Ramos (cell line): ENCODE results near the gene MGAT4A.

Experiments
- in situ Hi-C: fragments of 300-500 bp; cut with MboI; formaldehyde crosslinking; loops from one replicate; pipeline ENCODE4 v1.14.3; 2022; ENCODE audit warnings: low sequenced_read_pairs; ENCODE audit not compliant: unreplicated experiment

MGAT4A gene

GRCh38 chr2:98731041-98731893, at the start of gene MGAT4A:
MGAT4A (minus strand) TSS chr2:98731132; CDS start chr2:98726332, 4,800 bp downstream.
- in situ Hi-C loops: no loop called here

DNA sequence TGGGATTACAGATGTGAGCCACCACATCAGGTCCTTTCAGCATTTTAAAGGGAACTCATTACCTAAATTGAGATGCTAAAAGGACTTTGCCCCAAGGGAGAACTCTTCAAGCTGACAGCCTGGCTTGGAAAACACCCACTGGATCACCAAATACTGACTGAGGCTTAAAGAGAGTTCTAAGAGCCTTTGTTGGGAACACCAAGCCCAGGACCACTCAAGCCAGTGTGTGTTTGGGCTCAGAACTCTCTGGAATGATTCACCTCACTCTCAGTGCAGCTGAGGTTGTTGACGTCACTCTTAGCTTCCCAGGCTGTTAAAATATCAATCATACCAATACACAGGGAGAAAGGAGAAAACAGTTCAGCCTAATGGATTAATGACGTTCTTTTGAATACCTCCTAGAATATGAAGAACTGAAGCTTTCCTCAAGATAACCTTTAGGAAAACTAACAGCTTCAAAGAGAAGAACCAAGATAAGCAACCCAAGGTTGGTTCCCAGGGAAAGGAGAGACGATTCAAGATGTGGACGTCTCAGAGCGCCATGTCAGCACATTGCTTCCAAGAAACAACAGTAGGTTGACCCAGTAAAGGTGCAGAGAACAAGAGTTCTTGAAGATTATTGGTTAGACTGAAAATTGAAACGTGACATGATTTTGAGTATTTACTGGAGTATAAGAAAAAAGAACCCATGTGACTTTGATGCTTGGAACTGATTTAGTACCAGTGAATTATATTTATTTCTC, 48.0 kb upstream of the MGAT4A start:
- in situ Hi-C loops: no loop called here

DNA sequence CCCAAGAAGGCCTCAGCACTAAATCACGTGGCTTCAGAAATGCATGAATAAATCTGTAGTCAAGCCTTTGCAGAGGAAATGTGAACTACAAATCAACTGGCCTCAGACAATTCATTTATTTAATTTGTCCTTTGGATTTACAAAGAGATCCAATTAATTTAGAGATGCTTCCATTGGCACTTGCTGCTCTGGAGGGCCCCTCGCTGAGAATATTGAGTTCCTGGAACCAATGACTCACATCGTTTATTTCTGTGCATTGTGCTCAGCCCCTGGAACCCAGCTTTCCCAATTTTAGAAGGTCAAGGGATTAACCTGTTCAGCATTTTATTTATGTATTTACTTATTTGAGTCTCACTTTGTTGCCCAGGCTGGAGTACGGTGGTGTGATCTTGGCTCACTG, 47.2 kb upstream of the MGAT4A start:
- in situ Hi-C loops: no loop called here

DNA sequence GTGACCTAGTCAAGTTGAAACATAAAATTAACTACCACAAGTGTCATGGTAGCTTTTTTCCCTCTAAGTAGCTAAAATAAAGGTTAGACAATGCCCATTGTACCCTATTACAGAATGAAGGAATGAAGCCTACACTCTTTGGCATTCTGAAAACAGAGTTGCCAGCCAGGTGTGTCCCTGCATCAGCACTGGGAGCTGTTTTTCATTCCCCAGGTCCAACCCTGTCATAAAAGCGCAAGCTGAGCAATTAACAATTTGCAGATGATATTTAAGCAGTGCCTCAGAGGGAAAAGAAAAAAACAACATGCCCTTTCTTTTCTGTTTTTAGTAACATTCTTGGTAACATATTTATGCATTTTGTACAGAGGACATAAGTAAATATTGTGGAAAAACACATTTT, 46.8 kb upstream of the MGAT4A start:
- in situ Hi-C loops: no loop called here

DNA sequence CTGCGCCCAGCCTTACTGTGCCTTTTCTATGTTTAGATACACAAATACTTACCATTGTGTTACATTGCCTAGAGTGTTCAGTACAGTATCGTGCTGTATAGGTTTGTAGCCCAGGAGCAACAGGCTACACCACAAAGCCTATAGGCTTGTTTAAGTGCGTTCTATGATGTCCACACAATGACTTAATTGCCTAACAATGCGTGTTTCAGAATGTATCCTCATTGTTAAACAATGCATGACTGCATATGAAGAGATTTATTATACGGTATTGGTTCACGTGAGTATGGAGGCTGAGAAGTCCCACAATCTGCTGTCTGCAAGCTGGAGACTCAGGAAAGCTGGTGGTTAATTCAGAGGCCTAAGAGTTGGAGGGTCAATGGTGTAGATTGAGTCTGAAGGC, 46.1 kb upstream of the MGAT4A start:
- in situ Hi-C loops: no loop called here

DNA sequence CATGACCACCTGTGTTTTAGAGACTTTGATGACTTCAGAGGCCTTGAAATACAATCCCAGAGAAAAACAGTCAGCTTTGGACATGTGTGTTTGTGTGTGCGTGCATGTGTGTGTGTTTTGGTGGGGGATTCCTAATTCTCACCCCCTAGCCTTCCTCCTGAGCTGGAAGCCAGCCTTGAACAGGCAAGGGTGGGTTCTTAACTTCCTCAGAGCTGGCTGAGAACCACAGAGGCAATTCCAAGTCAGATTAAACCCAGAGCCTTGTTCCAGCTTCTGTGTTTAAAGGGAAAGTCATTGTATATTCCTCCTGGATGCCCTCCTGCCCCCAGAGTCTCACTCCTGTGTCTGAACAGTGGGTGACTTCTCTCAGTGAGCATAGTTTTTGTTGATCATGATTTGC, 45.2 kb upstream of the MGAT4A start:
- in situ Hi-C loops: no loop called here

GRCh38 chr2:98775146-98775986, 44.4 kb upstream of the MGAT4A start:
- in situ Hi-C loops: no loop called here

DNA sequence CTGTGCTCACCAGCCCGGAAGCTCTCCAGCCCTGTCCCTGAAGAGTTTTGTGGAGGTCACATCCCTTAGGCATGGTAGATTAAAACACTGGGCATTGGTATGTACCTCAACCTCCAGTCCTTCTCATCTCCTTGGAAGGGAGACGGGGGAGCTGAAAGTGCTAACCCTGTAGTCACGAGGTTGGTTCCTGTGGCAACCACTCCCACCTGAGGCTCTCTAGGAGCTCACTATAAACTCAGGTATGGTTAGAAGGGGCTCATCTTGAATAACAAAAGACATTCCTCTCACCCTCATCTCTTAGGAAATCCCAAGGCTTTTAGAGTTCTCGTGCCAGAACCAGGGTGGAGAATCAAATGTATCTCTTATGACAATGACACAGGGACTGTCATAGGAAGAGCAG, 43.0 kb upstream of the MGAT4A start:
- in situ Hi-C loops: no loop called here

- in situ Hi-C loops: no loop called here
Observed at GRCh38 chr2:98773169-98773568, 42.2 kb upstream of the MGAT4A start.

- in situ Hi-C loops: no loop called here
Observed at GRCh38 chr2:98772536-98772935, 41.6 kb upstream of the MGAT4A start.

DNA sequence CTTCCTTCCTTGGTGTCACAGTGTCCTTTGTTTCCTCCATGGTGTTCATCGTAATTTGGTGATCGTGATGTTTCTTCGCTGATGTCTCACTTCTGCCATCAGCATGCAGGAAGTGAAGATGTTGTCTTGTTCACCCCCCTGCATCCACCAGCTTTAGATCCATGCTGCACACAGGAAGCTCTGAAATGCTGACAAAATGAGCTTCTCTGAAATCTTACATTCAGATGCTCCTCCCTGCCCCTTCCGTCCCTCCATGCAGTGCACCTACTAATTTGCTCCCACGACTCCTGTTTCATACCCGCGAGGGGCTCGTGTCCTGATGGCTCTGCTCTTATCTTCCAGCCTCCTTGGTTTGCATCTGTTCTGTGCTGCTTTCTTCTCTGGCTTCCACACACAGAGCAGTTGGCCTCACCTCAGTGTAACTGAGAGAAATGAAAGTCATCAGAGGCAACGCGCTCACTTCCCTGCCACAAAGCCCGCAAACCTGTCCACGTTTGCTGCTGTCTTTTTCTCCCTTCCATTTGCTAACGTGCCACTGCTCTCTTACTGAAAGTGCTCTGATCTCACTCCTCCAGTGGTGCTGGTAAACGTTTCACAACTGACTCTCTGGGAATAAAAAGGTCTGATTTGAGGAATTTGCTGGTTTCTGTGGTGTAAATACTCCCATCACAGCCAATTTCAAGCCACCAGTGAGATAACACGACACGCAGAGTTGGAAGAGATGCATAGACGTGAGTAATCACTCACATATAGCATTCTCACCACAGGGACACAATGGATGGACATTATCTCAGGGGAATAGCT, 41.0 kb upstream of the MGAT4A start:
- in situ Hi-C loops: no loop called here

GRCh38 chr2:98771264-98771663, 40.3 kb upstream of the MGAT4A start:
- in situ Hi-C loops: no loop called here

DNA sequence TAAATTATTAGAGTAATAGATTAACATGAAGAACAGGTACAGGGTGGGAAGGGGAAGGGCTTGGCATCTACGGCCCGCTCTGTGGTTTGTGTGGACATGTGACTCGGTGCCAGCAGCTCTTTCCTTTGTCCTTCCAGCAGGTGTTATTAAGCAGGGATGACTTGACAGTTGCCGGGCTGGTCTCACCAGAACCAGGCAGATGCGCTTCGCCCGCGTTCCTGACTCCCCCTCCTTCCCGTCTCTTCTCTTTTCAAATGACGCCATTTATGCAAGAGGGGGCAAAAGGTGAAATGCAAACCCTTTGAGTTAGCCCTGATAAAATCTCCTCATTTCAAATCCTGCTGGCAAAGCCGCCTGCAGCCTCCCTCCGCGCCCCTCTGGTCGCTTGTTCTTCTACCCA, 38.9 kb upstream of the MGAT4A start:
- in situ Hi-C loops: no loop called here

GRCh38 chr2:98769114-98769476, 38.2 kb upstream of the MGAT4A start:
- in situ Hi-C loops: no loop called here

GRCh38 chr2:98768384-98769113, 37.6 kb upstream of the MGAT4A start:
- in situ Hi-C loops: no loop called here

- in situ Hi-C loops: no loop called here
Observed at GRCh38 chr2:98764499-98764898, 33.6 kb upstream of the MGAT4A start.

DNA sequence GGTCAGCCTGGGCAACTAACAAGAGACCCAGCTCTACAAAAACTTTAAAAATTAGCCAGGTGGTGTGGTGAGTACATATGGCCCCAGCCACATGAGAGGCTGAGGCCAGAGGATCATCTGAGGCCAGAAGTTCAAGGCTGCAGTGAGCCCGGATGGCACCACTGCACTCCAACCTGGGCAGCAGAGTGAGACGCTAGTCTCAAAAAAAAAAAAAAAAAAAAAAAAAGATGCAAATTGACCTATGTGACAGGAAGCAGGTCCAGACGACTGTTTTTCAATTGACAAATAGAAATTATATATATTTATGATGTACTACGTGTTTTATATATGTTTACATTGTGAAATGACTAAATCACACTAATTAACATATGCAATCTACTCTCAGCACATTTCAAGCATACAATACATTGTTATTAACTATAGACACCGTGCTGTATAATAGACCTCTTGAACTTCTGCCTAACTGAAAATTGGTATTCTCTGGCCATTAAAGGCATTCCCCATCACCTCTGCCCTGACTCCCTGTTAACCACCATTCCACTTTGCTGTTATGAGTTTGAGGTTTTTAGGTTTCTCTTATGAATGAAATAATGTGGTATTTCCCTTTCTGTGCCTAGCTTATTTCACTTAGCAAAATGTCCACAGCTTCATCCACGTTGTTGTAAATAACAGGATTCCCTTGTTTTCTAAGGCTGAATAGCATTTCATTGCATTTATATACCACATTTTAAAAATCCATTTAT, 32.4 kb upstream of the MGAT4A start:
- in situ Hi-C loops: no loop called here

- in situ Hi-C loops: no loop called here
Observed at GRCh38 chr2:98761909-98762308, 31.0 kb upstream of the MGAT4A start.
